Measurements from ENCODE around the gene IER3. TPM values are rescaled to one million over a fixed set of nuclear protein-coding genes. Genes with fewer than 3 reads are reported as not detected.

IER3 gene
- total and polyA plus RNA-seq, 2 of the 13 experiments (the other 11 are each of a cell fraction or from before 2014, with no cell fraction given): 51.1 to 131 TPM

DNA sequence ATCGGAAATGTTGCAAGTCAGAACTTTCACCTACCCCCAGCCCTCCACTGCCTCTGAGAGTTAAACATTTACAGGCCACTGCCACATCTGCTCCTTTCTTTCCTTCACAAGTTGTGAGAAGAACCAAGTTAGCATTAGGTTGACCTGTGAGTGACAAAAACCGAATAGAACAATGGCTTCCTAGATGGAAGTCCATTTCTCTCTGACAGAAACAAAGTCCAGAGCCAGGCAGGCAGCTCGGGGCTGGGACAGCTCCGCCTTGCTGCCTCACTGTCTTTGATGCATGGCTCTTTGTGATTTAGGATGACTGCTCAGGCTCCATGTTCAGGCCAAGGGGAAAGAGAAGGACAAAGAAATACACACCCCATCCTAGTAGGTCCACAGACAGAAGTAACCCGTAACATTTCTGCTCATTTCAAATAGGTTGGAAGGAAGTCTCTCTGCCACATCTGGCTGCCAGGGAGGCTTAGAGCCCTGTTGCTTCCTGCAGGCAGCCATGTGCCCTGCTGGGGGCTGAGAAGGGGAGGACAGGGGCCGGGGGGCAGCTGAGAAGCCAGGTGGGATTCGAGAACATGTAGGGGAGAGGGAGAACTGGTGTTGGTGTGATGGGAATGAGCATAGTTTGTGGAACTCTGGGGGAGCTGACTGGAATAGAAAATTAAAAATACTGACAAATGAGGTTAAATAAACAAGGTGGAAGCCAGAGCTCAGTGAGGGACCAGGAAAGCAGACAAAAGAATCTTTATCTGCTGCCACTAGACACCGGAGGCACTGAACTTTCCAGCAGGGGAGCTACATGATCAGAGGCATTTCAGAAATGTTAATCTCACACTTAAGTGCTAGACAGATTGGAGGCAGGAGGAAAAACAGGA lies 19.5 kb upstream of the IER3 start (continued):
- TF ChIP-seq ZNF775 (CRISPR knock-in tag; IDR thresholded peaks at IDR 0.05; ENCODE audit: borderline replicate concordance) (peak; percentile 71; the same call in 1 of the 2 replicates), ZNF382 (CRISPR knock-in tag; IDR thresholded peaks at IDR 0.05; ENCODE audit: borderline replicate concordance) (no peak), GABPA (IDR thresholded peaks at IDR 0.05; ENCODE audit: low read depth, low read length) (no peak), GABPA (CRISPR knock-in tag; IDR thresholded peaks at IDR 0.05; ENCODE audit: low read depth) (peak; percentile 71), HNRNPUL1 (IDR thresholded peaks at IDR 0.05; ENCODE audit: low read depth, low read length) (peak; percentile 84; the same call in 1 of the 2 replicates), ISL2 (CRISPR knock-in tag; IDR thresholded peaks at IDR 0.05) (peak; percentile 90), ZC3H4 (CRISPR knock-in tag; IDR thresholded peaks at IDR 0.05; ENCODE audit: borderline replicate concordance) (peak; percentile 95), NRL (CRISPR knock-in tag; IDR thresholded peaks at IDR 0.05; ENCODE audit: borderline replicate concordance) (peak; percentile 72; the same call in 1 of the 2 replicates), NR2F6 (IDR thresholded peaks at IDR 0.05) (peak; percentile 88), NR2F6 (CRISPR knock-in tag; IDR thresholded peaks at IDR 0.05) (peak; percentile 88), NCOR1 (IDR thresholded peaks at IDR 0.05; ENCODE audit: borderline replicate concordance, low read length) (peak; percentile 81; the same call in 1 of the 2 replicates), HOXA7 (CRISPR knock-in tag; IDR thresholded peaks at IDR 0.05) (no peak), RXRB (CRISPR knock-in tag; IDR thresholded peaks at IDR 0.05; ENCODE audit: borderline replicate concordance) (peak; percentile 97), ZNF546 (CRISPR knock-in tag; conservative IDR thresholded peaks at IDR 0.05) (no peak), POLR2A (IDR thresholded peaks at IDR 0.05; ENCODE audit: insufficient read depth in 1 of 2, low read depth in 2 of 2, low read length in 2 of 2) (peak; percentile 56 to 70)
- TF ChIP-seq, protein P1, sequence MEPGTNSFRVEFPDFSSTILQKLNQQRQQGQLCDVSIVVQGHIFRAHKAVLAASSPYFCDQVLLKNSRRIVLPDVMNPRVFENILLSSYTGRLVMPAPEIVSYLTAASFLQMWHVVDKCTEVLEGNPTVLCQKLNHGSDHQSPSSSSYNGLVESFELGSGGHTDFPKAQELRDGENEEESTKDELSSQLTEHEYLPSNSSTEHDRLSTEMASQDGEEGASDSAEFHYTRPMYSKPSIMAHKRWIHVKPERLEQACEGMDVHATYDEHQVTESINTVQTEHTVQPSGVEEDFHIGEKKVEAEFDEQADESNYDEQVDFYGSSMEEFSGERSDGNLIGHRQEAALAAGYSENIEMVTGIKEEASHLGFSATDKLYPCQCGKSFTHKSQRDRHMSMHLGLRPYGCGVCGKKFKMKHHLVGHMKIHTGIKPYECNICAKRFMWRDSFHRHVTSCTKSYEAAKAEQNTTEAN (CRISPR knock-in tag; conservative IDR thresholded peaks at IDR 0.05): peak; percentile 61; the same call in 1 of the 2 replicates
- TF ChIP-seq, protein P2, sequence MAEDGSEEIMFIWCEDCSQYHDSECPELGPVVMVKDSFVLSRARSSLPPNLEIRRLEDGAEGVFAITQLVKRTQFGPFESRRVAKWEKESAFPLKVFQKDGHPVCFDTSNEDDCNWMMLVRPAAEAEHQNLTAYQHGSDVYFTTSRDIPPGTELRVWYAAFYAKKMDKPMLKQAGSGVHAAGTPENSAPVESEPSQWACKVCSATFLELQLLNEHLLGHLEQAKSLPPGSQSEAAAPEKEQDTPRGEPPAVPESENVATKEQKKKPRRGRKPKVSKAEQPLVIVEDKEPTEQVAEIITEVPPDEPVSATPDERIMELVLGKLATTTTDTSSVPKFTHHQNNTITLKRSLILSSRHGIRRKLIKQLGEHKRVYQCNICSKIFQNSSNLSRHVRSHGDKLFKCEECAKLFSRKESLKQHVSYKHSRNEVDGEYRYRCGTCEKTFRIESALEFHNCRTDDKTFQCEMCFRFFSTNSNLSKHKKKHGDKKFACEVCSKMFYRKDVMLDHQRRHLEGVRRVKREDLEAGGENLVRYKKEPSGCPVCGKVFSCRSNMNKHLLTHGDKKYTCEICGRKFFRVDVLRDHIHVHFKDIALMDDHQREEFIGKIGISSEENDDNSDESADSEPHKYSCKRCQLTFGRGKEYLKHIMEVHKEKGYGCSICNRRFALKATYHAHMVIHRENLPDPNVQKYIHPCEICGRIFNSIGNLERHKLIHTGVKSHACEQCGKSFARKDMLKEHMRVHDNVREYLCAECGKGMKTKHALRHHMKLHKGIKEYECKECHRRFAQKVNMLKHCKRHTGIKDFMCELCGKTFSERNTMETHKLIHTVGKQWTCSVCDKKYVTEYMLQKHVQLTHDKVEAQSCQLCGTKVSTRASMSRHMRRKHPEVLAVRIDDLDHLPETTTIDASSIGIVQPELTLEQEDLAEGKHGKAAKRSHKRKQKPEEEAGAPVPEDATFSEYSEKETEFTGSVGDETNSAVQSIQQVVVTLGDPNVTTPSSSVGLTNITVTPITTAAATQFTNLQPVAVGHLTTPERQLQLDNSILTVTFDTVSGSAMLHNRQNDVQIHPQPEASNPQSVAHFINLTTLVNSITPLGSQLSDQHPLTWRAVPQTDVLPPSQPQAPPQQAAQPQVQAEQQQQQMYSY (CRISPR knock-in tag; IDR thresholded peaks at IDR 0.05): no peak; the same call in 1 of the 2 replicates
- TF ChIP-seq, protein P3, sequence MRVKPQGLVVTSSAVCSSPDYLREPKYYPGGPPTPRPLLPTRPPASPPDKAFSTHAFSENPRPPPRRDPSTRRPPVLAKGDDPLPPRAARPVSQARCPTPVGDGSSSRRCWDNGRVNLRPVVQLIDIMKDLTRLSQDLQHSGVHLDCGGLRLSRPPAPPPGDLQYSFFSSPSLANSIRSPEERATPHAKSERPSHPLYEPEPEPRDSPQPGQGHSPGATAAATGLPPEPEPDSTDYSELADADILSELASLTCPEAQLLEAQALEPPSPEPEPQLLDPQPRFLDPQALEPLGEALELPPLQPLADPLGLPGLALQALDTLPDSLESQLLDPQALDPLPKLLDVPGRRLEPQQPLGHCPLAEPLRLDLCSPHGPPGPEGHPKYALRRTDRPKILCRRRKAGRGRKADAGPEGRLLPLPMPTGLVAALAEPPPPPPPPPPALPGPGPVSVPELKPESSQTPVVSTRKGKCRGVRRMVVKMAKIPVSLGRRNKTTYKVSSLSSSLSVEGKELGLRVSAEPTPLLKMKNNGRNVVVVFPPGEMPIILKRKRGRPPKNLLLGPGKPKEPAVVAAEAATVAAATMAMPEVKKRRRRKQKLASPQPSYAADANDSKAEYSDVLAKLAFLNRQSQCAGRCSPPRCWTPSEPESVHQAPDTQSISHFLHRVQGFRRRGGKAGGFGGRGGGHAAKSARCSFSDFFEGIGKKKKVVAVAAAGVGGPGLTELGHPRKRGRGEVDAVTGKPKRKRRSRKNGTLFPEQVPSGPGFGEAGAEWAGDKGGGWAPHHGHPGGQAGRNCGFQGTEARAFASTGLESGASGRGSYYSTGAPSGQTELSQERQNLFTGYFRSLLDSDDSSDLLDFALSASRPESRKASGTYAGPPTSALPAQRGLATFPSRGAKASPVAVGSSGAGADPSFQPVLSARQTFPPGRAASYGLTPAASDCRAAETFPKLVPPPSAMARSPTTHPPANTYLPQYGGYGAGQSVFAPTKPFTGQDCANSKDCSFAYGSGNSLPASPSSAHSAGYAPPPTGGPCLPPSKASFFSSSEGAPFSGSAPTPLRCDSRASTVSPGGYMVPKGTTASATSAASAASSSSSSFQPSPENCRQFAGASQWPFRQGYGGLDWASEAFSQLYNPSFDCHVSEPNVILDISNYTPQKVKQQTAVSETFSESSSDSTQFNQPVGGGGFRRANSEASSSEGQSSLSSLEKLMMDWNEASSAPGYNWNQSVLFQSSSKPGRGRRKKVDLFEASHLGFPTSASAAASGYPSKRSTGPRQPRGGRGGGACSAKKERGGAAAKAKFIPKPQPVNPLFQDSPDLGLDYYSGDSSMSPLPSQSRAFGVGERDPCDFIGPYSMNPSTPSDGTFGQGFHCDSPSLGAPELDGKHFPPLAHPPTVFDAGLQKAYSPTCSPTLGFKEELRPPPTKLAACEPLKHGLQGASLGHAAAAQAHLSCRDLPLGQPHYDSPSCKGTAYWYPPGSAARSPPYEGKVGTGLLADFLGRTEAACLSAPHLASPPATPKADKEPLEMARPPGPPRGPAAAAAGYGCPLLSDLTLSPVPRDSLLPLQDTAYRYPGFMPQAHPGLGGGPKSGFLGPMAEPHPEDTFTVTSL (CRISPR knock-in tag; IDR thresholded peaks at IDR 0.05; ENCODE audit: borderline replicate concordance): peak; percentile 94
- TF ChIP-seq, protein P4, sequence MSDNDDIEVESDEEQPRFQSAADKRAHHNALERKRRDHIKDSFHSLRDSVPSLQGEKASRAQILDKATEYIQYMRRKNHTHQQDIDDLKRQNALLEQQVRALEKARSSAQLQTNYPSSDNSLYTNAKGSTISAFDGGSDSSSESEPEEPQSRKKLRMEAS (IDR thresholded peaks at IDR 0.05): peak; percentile 55
